Ovary (tissue), 9 donors: ENCODE measurements around the gene COMMD6. TPM values are rescaled to one million over a fixed set of nuclear protein-coding genes. Genes with fewer than 3 reads are reported as not detected.
A peak's percentile ranks its signal among the peaks of the same experiment; 100 is the strongest.

Source experiments
- DNase-seq, 5 donors: peaks; one replicate each; pipeline ENCODE4 v3.0.0-alpha.2; 2019 to 2020
- H3K27ac ChIP-seq, 2 donors: fragments of 200-600 bp; one replicate each; pipeline versions ENCODE4 v1.5.1 to v1.8.0; 2019 to 2022
- H3K27me3 ChIP-seq: fragments of 200-600 bp; one replicate; pipeline ENCODE4 v1.8.0; 2022
- H3K36me3 ChIP-seq: fragments of 200-600 bp; sonication (generic); one replicate; pipeline ENCODE4 v1.5.1; 2019
- H3K4me1 ChIP-seq: one replicate; pipeline ENCODE4 v1.8.1; 2013; ENCODE audit warnings: mild to moderate bottlenecking, moderate library complexity; ENCODE audit not compliant: insufficient read depth
- H3K4me3 ChIP-seq: fragments of 200-600 bp; sonication (generic); one replicate; pipeline ENCODE4 v1.5.1; 2017
- H3K9me3 ChIP-seq, 2 donors: fragments of 200-600 bp in 1 of 2; sonication (generic) in 1 of 2; one replicate each; pipeline versions ENCODE4 v1.5.1 to v1.8.1; 2013 to 2019; ENCODE audit warnings: mild to moderate bottlenecking in 1 of 2, moderate library complexity in 1 of 2
- EP300 ChIP-seq: sonication (generic); formaldehyde crosslinking; IDR thresholded peaks from one replicate; pipeline ENCODE4 v1.6.1; 2017; ENCODE audit warnings: antibody characterized with exemption
- POLR2A ChIP-seq: fragments of 450-650 bp; IDR thresholded peaks from one replicate; pipeline ENCODE4 v1.6.1; 2017; ENCODE audit warnings: antibody characterized with exemption, mild to moderate bottlenecking, moderate library complexity
- WGBS, 3 donors: extraction: QIAGEN DNeasy Blood & Tissue Kit in 1 of 3; methylation state at CpG; one replicate each; pipeline versions ENCODE4 v1.1.5 to v1.1.7; 2013 to 2017; 5-methylcytosine and 5-hydroxymethylcytosine counted together
- intact Hi-C, 4 donors: fragments of 100-400 bp; cut with DNase I; formaldehyde crosslinking; loops; one replicate each; pipeline versions ENCODE4 v1.11.0 to v1.15.1; 2022 to 2023
- polyA plus RNA-seq, 2 donors: library from polyadenylated mRNA; stranded (reverse); fragments of 200-250 nt in 1 of 2; fragments of 350-450 nt in 1 of 2; fragmentation: Illumina TruSeq in 1 of 2; extraction: RNeasy Lipid Tissue Mini Kit (QIAGEN cat#74804) in 1 of 2; gene quantifications; one replicate each; pipeline ENCODE4 v1.2.3, GENCODE V29; 2013 to 2014
- total RNA-seq, 7 donors: library from RNA; depleted of rRNA in 2 of 7; stranded (reverse); fragments of >200 nt in 2 of 7; fragmentation: NEBNext Ultra II Directional in 3 of 7; extraction: Animal tissue kit (Norgen Biotek cat#: 25700) in 3 of 7; gene quantifications; one replicate each; pipeline versions ENCODE4 v1.1.0 to v1.2.4, GENCODE V29; 2016 to 2023
- TF ChIP-seq, protein P1 (sequence below), 3 donors: fragments of 450-650 bp in 2 of 3; fragments of 200-600 bp in 1 of 3; IDR thresholded peaks; one replicate each; pipeline versions ENCODE4 v1.5.1 to v1.8.0; 2016 to 2022; ENCODE audit warnings: antibody characterized with exemption in 3 of 3, mild to moderate bottlenecking in 1 of 3
- donor health status: DM: no; HTN: no; CAD: no; lungs with moderate emphysema.
- donor health status: DM: no; HTN: no; CAD: no.
- donor health status: Bipolar disorder and iron deficiency.
- donor health status: DM: yes; HTN: yes; CAD: no.
- donor health status: DM: no; HTN: no; CAD: no.
- donor health status: DM: yes; HTN: yes; CAD: no.

COMMD6 gene
- total and polyA plus RNA-seq, 9 donors, result 240 to 373 (median 299) TPM

DNA sequence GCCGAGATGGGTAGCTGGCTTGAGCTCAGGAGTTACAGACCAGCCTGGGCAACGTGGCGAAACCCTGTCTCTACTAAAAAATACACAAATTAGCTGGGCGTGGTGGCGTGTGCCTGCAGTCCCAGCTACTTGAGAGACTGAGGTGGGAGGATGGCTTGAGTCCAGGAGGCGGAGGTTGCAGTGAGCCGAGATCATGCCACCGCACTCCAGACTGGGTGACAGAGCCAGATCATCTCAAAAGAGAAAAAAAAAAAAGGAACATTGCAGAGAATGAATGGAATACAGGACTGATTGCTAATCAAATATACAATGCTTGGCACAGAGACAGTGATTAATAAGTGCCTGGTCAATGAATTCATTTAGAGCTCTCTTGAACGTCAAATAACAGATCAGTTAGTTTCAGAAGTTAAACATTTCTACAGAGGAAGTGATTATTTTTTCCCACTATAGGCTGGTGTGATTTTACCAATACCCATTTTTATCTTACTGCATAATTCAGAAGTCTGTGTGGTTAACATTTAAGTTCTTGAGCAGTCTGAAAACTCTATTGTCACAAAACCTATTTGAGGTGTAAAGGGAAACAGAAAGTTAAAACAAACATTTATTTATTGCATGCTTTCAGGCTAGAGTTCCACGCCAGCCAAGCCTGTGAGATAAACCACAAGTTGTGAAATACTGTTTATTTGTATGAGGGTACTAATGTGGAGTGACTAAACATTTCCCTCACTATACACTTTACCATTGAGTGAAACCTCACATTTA lies 48.0 kb downstream of the COMMD6 start:
- Histone ChIP-seq H3K4me1 (no peaks in the 10 kb centered on the region), H3K27me3 (no peaks in the 10 kb centered on the region), H3K4me3 (no peak overlapping the region), H3K36me3 (no peaks in the 10 kb centered on the region), H3K9me3 (no peaks in the 10 kb centered on the region), H3K27ac (no peak overlapping the region)
- intact Hi-C loops, result loop anchor here in 3 of 4 donors (10.0 kb wide), 4 partner anchors 55 to 195 kb away; partner anchors contain the start of gene UCHL3 (in 3 of the 3)
- DNase-seq, result no peak
- 60 to 65% (median 60%) methylated on average over 10 of the region's 10 CpGs for WGBS, 3 donors
- TF ChIP-seq POLR2A (no peak), EP300 (no peak)
- TF ChIP-seq, protein P1, sequence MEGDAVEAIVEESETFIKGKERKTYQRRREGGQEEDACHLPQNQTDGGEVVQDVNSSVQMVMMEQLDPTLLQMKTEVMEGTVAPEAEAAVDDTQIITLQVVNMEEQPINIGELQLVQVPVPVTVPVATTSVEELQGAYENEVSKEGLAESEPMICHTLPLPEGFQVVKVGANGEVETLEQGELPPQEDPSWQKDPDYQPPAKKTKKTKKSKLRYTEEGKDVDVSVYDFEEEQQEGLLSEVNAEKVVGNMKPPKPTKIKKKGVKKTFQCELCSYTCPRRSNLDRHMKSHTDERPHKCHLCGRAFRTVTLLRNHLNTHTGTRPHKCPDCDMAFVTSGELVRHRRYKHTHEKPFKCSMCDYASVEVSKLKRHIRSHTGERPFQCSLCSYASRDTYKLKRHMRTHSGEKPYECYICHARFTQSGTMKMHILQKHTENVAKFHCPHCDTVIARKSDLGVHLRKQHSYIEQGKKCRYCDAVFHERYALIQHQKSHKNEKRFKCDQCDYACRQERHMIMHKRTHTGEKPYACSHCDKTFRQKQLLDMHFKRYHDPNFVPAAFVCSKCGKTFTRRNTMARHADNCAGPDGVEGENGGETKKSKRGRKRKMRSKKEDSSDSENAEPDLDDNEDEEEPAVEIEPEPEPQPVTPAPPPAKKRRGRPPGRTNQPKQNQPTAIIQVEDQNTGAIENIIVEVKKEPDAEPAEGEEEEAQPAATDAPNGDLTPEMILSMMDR (IDR thresholded peaks at IDR 0.05), result no peak

DNA sequence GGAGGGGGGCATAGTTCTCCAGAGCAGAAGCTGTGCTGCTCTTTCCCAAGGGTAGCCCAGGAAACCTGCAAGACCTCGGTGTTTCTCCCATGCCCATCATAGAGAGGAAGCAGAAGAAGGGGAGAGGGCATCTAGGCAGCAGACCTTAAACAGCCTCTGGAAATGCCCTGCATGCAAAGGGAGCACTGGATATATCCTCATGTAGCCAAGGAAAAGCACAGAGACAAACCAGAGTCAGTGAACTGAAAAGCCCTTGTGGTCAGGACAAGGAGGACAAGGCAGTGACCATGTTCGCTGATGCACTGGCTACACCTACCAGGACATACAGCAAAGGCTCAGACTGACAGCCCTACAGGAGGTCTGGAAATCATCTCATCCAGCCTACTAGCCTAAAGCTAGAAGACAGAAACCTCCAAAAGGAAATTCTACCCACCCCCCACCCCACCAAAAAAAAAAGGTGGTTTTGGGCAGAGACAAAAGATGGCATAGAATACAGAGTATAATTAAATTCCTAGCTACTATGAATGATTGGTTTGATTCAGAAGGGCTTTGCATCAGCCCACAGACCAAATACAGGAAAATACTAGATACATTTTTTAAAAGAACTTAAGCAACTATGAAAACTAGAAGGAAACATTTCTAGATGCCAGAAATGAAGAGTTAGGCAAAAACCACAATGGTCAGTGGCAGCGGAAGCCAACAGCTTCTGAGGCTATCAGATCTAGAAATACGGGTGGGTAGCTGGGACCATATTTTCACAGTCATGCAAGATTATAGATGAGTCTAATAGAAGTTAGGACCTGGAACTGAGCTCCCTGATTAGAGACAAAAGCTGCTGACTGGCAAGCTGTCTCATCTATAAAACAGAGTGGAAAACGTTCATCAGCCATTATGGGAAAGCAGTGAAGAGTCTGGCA lies 51.2 kb downstream of the COMMD6 start:
- DNase-seq, result no peak
- Histone ChIP-seq H3K4me3 (no peak overlapping the region), H3K9me3 (no peaks in the 10 kb centered on the region), H3K27me3 (no peaks in the 10 kb centered on the region), H3K27ac (no peak overlapping the region), H3K36me3 (no peaks in the 10 kb centered on the region), H3K4me1 (no peaks in the 10 kb centered on the region)
- 57 to 65% (median 63%) methylated on average over 5 of the region's 5 CpGs for WGBS, 3 donors
- no peak for TF ChIP-seq EP300
- no peak for TF ChIP-seq POLR2A
- TF ChIP-seq, protein P1 (IDR thresholded peaks at IDR 0.05), result no peak
- intact Hi-C loops, result loop anchor here in 3 of 4 donors (10.0 kb wide), 4 partner anchors 52 to 192 kb away; partner anchors contain the start of gene UCHL3 (in 3 of the 3)

DNA sequence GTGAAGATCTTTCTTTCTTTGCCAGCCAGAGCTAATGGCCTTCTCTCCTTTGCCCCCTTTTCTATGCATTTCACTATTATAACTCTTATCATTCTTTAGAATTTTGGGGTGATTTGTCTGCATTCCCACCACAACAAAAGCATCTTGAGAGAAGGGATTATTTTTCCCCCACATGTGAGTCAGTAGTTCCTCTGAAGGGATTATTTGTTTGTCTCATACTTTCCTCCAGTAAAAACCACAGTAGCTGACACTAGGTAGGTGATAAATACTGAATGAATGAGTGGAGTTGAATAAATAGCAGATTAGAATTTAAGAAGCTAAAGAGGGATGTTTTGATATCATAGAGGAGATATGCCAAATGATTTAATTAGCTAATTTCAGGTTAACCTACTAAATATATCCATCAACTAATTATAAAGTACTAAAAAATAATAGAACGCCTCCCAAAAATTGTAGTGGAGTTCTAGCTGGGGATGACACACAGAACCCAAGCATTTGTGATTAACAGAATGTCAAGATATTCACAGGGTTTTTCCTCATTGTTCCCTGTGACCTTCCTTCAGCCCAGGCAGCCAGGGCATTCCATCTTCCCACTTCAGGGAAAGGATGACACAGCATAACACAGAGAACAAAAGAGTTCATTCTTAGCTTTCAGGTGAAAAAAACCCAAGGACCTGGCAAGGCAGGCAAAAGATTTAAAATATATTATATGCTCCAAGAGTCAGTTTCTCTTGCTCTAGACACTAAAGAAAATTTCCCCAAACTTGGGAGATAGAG lies 52.2 kb downstream of the COMMD6 start:
- TF ChIP-seq, protein P1 (IDR thresholded peaks at IDR 0.05), result no peak
- TF ChIP-seq POLR2A (no peak), EP300 (no peak)
- H3K9me3 ChIP-seq, result no peaks in the 10 kb centered on the region
- no peaks in the 10 kb centered on the region for H3K27me3 ChIP-seq
- no peak overlapping the region for H3K4me3 ChIP-seq
- H3K36me3 ChIP-seq, result no peaks in the 10 kb centered on the region
- 89 to 98% (median 95%) methylated on average over 1 of the region's 1 CpG for WGBS, 3 donors
- intact Hi-C loops, result loop anchor here in 3 of 4 donors (10.0 kb wide), 4 partner anchors 51 to 191 kb away; partner anchors contain the start of gene UCHL3 (in 3 of the 3)
- no peak overlapping the region for H3K27ac ChIP-seq
- no peaks in the 10 kb centered on the region for H3K4me1 ChIP-seq
- no peak for DNase-seq

DNA sequence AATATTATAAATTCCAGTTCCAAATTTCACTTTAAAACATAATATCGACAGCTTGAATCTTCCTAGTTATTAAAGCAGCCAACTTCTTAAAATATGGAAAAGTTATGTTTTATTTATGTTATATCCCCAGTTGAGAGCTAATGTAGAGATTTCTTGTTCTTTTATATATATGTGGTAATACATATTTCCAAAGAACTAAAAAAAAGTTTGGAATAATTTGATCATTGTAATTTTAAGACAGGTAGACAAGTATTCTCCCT lies 54.9 kb downstream of the COMMD6 start:
- peaks cover 8% of the 10 kb centered on the region for H3K4me1 ChIP-seq
- 0 to 3% (median 1%) methylated on average over 1 of the region's 1 CpG for WGBS, 3 donors
- peak overlapping the region; percentile 63 for H3K4me3 ChIP-seq
- H3K9me3 ChIP-seq, result no peaks in the 10 kb centered on the region
- intact Hi-C loops, result loop anchor here (5.0 to 10.0 kb wide), 5 partner anchors 48 to 188 kb away; partner anchors contain the start of gene UCHL3 (in 3 of the 4)
- peak overlapping the region in 1 of 2 donors; percentile 89 for H3K27ac ChIP-seq
- no peak for DNase-seq
- TF ChIP-seq, protein P1 (IDR thresholded peaks at IDR 0.05), result no peak
- no peak for TF ChIP-seq EP300
- no peak for TF ChIP-seq POLR2A
- H3K36me3 ChIP-seq, result no peaks in the 10 kb centered on the region
- no peaks in the 10 kb centered on the region for H3K27me3 ChIP-seq
